MM.1S (cell line): ENCODE measurements around the gene APPBP2.

ENCODE experiments used
- DNase-seq: peaks from one replicate; pipeline ENCODE4 v3.0.0-alpha.2; 2015
- H2AFZ ChIP-seq: fragments of 300-600 bp; sonication (generic); 2 replicates; pipeline ENCODE4 v1.6.0; 2016; ENCODE audit warnings: antibody characterized with exemption, low read length
- H3F3A ChIP-seq: fragments of 300-600 bp; sonication (generic); 2 replicates; pipeline ENCODE4 v1.6.1; 2016; ENCODE audit warnings: mild to moderate bottlenecking, antibody characterized with exemption, low read length, moderate library complexity, mixed read lengths; ENCODE audit not compliant: insufficient read depth
- H3K27ac ChIP-seq: fragments of 300-600 bp; sonication (generic); 2 replicates; pipeline ENCODE4 v1.5.1; 2016; ENCODE audit warnings: mild to moderate bottlenecking, low read length
- H3K27me3 ChIP-seq: fragments of 300-600 bp; sonication (generic); replicated peaks from 2 replicates; pipeline ENCODE4 v1.6.0; 2016; ENCODE audit warnings: low read length; ENCODE audit not compliant: insufficient read depth
- H3K36me3 ChIP-seq: fragments of 300-600 bp; sonication (generic); replicated peaks from 2 replicates; pipeline ENCODE4 v1.6.1; 2016; ENCODE audit warnings: mild to moderate bottlenecking, low read length, mixed read lengths; ENCODE audit not compliant: insufficient read depth
- H3K4me1 ChIP-seq: fragments of 300-600 bp; sonication (generic); 2 replicates; pipeline ENCODE4 v1.6.1; 2016; ENCODE audit warnings: low read length, mixed read lengths
- H3K4me2 ChIP-seq: fragments of 300-600 bp; sonication (generic); 2 replicates; pipeline ENCODE4 v1.6.0; 2016; ENCODE audit warnings: low read depth, low read length
- H3K4me3 ChIP-seq: fragments of 300-600 bp; sonication (generic); 2 replicates; pipeline ENCODE4 v1.5.1; 2016; ENCODE audit warnings: low read length, mixed read lengths
- H3K79me2 ChIP-seq: fragments of 300-600 bp; sonication (generic); 2 replicates; pipeline ENCODE4 v1.6.1; 2016; ENCODE audit warnings: mixed run types, low read length, mixed read lengths
- H3K9ac ChIP-seq: fragments of 300-600 bp; sonication (generic); 2 replicates; pipeline ENCODE4 v1.6.1; 2016; ENCODE audit warnings: low read length, mixed read lengths
- H3K9me2 ChIP-seq: fragments of 300-600 bp; sonication (generic); replicated peaks from 2 replicates; pipeline ENCODE4 v1.6.1; 2016; ENCODE audit warnings: mild to moderate bottlenecking, low read length, mixed read lengths; ENCODE audit not compliant: insufficient read depth
- H3K9me3 ChIP-seq: fragments of 300-600 bp; sonication (generic); replicated peaks from 2 replicates; pipeline ENCODE4 v1.6.1; 2016; ENCODE audit warnings: mild to moderate bottlenecking, low read length, mixed read lengths; ENCODE audit not compliant: insufficient read depth
- H4K20me1 ChIP-seq: fragments of 300-600 bp; sonication (generic); 2 replicates; pipeline ENCODE4 v1.6.1; 2016; ENCODE audit warnings: mild to moderate bottlenecking, low read length, moderate library complexity, mixed read lengths; ENCODE audit not compliant: insufficient read depth
- EZH2 ChIP-seq: fragments of 300-600 bp; sonication (generic); optimal IDR thresholded peaks from 2 replicates; pipeline ENCODE3; 2017; ENCODE audit warnings: low read depth, mild to moderate bottlenecking, antibody characterized with exemption, low read length, mixed read lengths
- EZH2phosphoT487 ChIP-seq: fragments of 300-600 bp; sonication (generic); IDR thresholded peaks from 2 replicates; pipeline ENCODE4 v1.6.1; 2018; ENCODE audit warnings: antibody characterized with exemption, low read length
- TF ChIP-seq, protein P1 (sequence below): fragments of 300-600 bp; sonication (generic); IDR thresholded peaks from 2 replicates; pipeline ENCODE4 v1.5.1; 2016; ENCODE audit warnings: antibody characterized with exemption, low read length, mixed read lengths

APPBP2 gene

DNA sequence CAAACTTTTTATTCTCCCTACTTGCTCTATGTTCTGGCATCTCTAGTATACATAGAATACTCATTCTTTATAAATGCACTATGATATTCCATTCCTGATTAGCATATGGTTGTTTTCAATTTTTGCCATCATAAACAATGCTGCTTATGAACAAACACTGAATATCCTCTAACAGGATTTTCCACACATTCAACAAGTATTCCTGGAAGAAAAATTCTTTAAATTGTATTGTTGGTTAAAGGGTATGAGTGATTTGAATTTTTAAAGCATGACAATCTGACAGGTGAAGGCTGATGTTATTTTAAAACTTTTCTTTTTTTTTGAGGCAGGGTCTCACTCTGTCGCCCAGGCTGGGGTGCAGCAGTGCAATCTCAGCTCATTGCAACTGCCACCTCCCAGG is 11.5 kb downstream of the APPBP2 start:
- H3K27ac ChIP-seq, result no peak overlapping the region
- H2AFZ ChIP-seq, result no peak overlapping the region
- no peaks in the 10 kb centered on the region for H4K20me1 ChIP-seq
- peaks cover 5% of the 10 kb centered on the region for H3K36me3 ChIP-seq
- peaks cover under 1% of the 10 kb centered on the region; the same call in 1 of the 2 replicates for H3F3A ChIP-seq
- H3K9me3 ChIP-seq, result no peaks in the 10 kb centered on the region
- H3K4me3 ChIP-seq, result no peak overlapping the region
- no peak overlapping the region for H3K4me2 ChIP-seq
- H3K9ac ChIP-seq, result no peak overlapping the region
- no peaks in the 10 kb centered on the region for H3K27me3 ChIP-seq
- DNase-seq, result no peak
- H3K79me2 ChIP-seq, result peaks cover 72% of the 10 kb centered on the region
- peaks cover 6% of the 10 kb centered on the region for H3K4me1 ChIP-seq
- TF ChIP-seq EZH2, result no peak
- no peak for TF ChIP-seq EZH2phosphoT487
- TF ChIP-seq, protein P1, sequence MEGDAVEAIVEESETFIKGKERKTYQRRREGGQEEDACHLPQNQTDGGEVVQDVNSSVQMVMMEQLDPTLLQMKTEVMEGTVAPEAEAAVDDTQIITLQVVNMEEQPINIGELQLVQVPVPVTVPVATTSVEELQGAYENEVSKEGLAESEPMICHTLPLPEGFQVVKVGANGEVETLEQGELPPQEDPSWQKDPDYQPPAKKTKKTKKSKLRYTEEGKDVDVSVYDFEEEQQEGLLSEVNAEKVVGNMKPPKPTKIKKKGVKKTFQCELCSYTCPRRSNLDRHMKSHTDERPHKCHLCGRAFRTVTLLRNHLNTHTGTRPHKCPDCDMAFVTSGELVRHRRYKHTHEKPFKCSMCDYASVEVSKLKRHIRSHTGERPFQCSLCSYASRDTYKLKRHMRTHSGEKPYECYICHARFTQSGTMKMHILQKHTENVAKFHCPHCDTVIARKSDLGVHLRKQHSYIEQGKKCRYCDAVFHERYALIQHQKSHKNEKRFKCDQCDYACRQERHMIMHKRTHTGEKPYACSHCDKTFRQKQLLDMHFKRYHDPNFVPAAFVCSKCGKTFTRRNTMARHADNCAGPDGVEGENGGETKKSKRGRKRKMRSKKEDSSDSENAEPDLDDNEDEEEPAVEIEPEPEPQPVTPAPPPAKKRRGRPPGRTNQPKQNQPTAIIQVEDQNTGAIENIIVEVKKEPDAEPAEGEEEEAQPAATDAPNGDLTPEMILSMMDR, result no peak
- H3K9me2 ChIP-seq, result no peaks in the 10 kb centered on the region

DNA sequence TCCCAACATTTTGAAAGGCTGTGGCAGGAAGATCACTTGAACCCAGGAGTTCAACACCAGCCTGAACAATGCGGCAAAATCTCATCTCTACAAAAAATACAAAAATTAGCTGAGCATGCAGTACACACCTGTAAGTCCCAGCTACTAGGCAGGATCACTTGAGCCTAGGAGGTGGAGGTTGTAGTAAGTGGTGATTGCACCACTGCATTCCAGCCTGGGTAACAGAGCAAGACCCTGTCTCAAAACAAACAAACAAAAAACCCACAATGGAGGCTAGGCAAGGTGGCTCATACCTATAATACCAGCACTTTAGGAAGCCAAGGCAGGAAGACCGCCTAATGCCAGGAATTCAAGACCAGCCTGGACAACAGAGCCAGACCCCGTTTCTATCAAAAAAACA is 12.0 kb downstream of the APPBP2 start:
- Histone ChIP-seq H3F3A (peaks cover 5% of the 10 kb centered on the region), H3K79me2 (peaks cover 68% of the 10 kb centered on the region), H3K4me3 (no peak overlapping the region), H3K9me3 (no peaks in the 10 kb centered on the region), H3K4me2 (no peak overlapping the region), H3K27me3 (no peaks in the 10 kb centered on the region), H3K27ac (no peak overlapping the region), H3K9ac (no peak overlapping the region), H4K20me1 (no peaks in the 10 kb centered on the region), H3K9me2 (no peaks in the 10 kb centered on the region), H3K36me3 (peaks cover 5% of the 10 kb centered on the region), H3K4me1 (peaks cover 10% of the 10 kb centered on the region), H2AFZ (no peak overlapping the region)
- TF ChIP-seq, protein P1, result no peak
- TF ChIP-seq EZH2phosphoT487 (no peak), EZH2 (no peak)
- DNase-seq, result no peak

DNA sequence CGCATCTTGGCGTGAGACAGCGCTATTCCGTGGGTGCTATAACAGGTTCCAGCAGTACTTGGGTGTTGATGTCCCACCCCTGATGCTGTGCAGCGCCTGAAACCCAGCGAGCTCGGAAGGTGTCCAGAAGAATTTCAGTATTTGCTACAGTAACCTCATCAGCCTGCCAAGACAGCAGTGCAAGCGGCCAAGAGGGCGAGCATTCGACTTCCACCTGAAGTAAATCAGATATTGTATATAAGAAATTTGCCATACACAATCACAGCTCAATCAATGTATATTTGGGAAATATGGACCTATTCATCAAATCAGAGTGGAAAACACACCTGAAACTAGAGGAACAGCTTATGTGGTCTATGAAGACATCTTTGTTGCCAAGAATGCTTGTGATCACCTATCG is 13.0 kb downstream of the APPBP2 start:
- Histone ChIP-seq H3K4me3 (no peak overlapping the region), H3K4me2 (no peak overlapping the region), H3K9me2 (no peaks in the 10 kb centered on the region), H3K36me3 (peaks cover 5% of the 10 kb centered on the region), H3K4me1 (peaks cover 18% of the 10 kb centered on the region), H3K27ac (no peak overlapping the region), H2AFZ (no peak overlapping the region), H3K9me3 (no peaks in the 10 kb centered on the region), H3K27me3 (no peaks in the 10 kb centered on the region), H3K9ac (no peak overlapping the region), H4K20me1 (no peaks in the 10 kb centered on the region), H3K79me2 (peaks cover 61% of the 10 kb centered on the region), H3F3A (peaks cover 15% of the 10 kb centered on the region)
- TF ChIP-seq EZH2phosphoT487, result no peak
- no peak for TF ChIP-seq EZH2
- TF ChIP-seq, protein P1, result no peak
- DNase-seq, result no peak

DNA sequence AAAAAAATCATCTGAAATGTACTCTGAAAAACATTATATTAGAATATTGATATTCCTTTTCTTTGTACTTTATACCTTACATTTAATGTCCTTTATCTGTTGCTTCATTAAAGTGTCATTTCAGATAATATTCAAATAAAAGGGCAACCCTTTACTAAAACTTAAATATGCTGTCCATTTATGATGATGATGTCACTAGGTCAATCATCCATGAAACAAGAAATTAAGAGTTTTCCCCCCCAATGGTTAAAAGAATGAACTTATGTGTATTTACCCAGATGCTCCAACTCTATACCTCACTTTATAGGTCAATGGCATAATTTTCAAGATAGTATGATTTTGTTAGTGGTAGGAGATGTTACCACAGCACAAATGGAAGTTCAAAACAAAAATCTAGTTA is 15.3 kb downstream of the APPBP2 start:
- Histone ChIP-seq H3K9me3 (no peaks in the 10 kb centered on the region), H3K36me3 (no peaks in the 10 kb centered on the region), H3K79me2 (peaks cover 66% of the 10 kb centered on the region)

More for the DNA sequence above, 15.3 kb downstream of the APPBP2 start:
- Histone ChIP-seq H3F3A (peaks cover 25% of the 10 kb centered on the region), H2AFZ (no peak overlapping the region), H3K27me3 (no peaks in the 10 kb centered on the region), H3K4me2 (no peak overlapping the region), H3K27ac (no peak overlapping the region), H3K4me3 (no peak overlapping the region), H3K4me1 (peaks cover 37% of the 10 kb centered on the region), H3K9ac (no peak overlapping the region), H3K9me2 (no peaks in the 10 kb centered on the region), H4K20me1 (no peaks in the 10 kb centered on the region)
- no peak for DNase-seq
- TF ChIP-seq EZH2, result no peak
- TF ChIP-seq, protein P1, result no peak
- TF ChIP-seq EZH2phosphoT487, result no peak
